ENCODE measurements around the gene ARMC3.
"Not testable (repeated sequence)": the region's sequence is repeated elsewhere in the genome, so short reads cannot be mapped to it uniquely, and the experiment has no call there.

The ARMC3 gene

DNA sequence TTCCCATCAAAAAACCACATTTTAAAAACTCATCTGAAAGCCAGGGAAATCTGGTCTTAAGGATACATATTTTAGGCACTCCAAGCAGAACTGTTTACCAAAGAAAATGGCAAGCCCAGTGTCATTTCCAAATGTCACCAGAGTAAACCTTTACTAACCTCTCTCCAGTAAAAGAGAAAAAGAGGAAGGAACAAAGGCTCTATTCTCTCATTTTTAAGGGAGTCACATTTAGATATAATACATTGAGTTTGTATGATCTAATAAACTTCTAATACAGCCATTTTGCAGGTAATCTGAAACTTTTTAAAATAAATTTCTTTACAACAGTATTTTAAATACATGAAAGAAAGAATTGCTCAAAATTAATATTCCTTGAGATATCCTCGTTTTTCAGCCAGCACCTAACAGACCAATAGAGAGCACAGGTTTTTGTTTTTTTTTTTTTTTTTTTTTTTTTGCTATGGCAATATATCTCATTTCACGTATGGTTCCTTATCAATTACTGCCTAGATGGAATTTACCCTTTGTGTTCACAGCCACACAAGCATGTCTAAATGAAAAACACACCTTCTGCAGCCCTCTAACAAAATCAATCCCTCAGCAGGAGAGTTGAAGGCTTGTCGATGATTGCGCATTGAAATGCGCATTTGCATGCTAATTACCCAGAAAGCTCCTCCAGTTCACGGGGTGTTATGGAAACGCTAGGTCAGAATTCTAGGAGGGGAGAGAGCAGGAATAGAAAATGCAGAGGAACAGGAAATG is 127.8 kb downstream of the ARMC3 start:
- no peak for DNase-seq

DNA sequence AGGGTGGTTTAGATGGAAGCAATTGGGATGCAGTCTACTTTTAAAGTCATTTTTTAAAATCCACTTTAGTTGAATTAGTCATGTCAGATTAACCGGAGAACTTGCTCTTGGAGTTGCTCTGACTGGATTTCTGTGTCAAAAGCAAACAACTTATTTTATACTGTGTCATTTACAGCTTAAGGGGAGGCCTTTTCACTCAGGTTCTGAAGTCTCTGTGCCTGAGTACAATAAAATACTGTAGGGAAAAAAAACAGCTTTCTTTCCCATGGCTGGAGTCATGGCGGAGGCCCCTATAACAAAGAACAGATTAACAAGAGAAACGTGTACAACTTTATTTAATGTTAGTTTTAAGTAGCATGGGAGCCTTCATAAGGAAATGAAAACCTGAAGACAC is 128.3 kb downstream of the ARMC3 start:
- no peak for DNase-seq

DNA sequence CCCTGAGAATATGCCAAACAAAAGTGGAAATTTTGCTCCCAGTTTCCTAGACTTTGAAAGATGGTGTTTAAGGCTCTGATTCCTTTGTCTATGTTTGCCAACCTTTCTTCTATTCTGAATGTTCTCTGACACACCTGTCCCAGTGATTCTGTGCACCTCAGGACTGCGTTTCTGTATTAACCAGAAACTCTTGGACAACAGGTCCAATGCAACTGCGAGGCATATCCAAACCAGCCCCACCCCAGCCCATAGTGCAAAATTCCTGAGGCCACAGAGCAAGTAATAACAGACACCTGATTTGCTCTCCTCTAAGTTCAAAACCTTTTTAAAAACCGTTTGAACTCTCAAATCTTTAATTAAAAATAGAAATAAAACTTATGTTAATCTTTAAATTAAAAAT is 130.5 kb downstream of the ARMC3 start:
- DNase-seq = no peak

DNA sequence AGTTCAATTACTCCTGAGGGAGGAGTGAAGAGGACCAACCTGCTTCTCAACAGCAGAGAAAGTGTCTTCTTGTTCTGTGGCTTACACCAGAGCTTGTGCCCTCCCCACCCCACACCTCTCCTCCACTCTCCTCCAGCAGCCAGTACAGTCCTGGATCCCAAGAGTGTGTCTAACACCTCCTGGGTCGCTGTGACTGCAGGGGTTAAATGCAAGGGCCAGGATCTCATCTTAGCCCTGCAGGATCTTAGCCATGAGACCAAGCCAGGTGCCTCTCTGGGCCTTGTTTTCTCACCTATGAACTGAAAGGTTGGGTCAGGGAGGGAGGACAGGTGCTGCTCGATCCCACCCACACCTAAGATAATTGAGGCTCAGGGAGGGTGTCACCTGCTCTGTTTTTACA is 133.1 kb downstream of the ARMC3 start:
- DNase-seq = no peak

DNA sequence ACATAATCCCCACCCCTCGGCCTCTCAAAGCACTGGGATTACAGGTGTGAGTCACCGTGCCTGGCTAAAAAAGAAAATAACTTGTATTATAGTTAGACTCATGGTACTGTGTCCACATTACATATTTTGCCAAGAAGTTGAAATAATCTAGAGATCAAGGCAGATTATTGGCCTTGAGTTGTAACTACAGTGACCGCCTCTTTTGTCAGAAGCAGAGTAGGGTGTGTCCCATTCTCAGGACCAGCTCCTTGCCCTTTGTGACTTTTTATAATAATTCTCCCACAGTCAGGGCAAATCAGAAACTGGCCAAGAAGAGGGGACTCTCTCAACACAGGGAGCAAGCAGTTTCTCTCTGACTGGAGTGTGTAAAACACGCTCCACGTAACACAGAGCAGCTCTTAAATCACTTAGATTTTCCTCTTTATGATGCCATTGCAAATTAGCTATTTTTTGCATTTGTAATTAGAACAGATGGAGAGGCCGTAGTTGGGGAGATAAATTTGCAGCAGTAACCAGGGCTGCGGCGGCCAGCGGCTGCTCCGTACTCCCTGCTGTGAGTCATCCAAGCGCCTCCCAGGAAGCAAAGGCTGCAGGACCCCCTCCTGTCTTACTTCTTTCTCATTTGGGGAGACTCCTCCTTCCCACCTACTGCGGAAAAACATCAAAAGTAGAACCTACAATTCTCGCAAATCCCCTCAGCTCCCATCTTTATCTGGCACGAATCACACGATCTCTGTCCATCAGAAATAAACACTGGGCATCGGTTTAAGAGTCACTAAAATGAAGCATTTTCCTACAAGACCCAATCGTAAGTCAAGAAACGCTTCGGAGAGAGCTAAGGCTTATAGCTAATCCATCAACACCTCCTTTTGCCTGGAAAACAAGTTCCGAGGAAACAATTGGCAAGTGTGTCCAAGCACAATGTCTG is 135.5 kb downstream of the ARMC3 start:
- DNase-seq = no peak

DNA sequence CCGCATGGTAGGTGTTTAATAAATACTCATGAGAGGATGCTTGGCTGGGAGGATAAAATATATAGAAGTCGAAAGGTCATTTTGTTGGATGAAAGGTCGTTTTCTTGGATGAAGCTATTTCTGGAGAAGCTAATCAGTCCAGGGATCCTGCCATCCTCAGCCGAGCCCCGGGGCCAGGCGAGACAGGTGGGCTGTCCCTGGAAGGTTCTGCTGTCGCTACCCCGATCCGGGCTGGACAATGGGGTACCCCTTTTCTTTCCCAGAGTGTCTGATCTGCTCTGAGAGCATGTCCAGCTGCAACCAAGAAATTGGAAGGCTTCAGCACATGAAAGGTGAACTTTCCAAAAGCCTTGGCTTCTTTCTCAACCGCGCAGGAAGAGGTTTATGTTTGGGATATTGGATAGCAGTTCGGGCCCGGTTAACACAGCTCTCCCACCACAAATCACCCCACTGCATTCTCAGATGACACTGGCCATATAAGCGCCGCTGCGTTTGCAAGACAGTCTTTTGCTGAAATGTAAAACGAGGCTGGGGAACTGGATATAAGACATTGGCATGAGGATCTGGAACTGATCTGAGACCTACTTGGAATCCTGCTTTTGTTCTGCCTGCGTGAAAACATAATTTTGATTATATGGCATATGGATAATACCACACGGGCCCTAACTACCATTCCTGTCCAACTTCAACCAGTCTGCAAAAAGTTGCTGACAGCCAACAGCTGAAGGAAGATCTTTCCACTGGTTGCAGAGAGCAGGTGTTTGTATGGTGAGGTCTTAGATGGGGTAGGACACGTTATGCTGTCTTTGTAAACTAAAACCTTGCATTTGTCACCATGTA is 136.3 kb downstream of the ARMC3 start:
- no peak for DNase-seq

DNA sequence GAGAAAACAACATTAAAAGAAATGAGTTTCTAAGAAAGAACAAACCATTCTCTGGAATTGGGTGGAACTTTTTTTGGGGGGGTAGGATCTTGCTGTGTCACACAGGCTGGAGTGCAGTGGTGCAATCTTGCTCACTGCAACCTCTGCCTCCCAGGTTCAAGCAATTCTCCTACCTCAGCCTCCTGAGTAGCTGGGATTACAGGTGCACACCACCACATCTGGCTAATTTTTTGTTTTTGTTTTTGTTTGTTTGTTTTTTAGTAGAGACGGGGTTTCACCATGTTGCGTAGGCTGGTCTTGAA is 136.9 kb downstream of the ARMC3 start:
- not testable (repeated sequence) for DNase-seq

DNA sequence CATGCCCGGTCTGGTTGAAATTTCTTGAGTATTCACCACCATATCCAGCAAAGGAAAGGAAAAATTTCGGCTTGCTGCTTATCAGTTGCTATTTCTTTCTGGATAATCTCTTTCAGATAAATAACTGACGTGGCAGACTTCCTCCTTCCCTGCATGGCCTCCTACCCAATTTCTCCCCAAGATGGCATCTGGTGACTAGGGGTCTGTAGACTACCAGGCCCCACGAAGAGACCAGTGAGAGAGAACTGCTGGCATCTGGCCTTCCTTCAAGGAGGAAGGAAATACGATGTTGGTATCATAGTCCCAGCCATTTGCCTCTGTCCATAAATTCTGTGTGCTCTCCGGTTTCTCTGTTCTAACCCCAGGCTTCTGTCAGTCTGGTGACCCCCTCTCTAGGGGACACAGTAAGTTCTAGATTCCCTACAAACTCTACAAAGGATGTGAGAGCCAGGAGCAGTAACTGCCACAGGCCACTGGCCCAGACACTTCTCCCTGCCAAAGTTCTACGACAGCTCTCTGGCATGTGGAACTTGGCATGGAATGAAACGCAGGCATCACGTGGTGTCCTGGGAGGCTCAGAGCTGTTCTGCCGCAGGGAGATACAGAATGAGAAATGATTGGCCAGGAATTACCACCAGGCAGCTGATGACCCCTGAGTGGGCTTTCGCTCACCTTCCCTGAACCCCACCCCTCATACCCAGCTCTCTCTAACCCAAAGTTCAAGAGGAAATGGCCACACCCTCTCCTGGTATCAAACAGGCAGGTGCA is 137.5 kb downstream of the ARMC3 start:
- peak; percentile 27 for DNase-seq

DNA sequence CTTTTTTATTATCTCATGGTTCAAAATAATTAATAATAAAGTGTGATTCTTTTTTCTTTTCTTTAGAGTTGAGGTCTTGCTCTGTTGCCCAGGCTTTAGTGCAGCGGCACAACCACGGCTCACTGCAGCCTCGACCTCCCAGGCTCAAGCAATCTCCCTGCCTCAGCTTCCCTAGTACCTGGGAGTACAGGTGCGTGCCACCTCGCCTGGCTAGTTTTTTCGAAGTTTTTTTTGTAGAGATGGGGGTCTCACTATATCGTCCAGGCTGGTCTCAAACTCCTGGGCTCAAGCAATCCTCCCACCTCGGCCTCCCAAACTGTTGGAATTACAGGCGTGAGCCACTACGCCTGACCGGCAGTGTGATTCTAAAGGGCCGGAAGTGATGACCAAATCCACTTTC is 139.5 kb downstream of the ARMC3 start:
- DNase-seq = no peak

DNA sequence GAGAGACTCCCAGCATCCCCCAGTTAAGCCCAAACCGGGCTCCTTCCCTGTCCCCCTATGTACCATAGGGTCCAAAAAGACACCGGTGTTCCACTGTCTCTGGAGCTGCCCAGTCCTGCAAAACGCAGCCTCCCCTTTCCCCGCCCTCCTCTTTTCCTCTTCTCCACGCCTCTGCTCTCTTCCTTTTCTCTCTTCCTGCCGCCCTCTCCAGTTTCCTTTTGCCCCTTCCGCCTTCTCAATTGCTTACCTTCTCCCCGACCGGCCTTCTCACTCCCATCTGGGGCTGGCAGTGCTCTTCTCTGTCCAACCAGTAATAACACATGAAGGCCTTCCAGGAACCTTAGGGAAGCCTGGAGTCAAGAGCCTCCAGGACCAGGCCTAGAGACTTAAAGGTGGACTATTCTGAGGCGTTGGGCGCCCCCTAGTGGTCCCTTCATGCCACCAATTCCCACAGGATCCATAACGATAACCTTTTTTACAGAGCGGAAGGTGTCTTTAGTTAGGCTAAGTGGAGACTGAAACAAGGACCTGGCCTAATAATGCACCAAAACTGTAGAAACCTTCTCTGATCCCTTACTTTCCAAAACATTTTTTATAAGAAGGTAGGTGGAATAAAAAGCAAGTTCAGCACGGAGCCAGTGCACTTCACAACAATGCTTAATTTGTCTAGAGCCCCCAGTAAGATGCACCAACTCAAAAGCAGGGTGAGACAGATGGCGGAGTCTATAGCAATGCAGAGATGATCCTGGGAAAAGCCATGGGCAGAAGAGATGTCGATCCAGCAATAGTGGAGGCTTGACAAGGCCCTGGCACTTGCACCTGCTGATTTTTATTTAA is 140.3 kb downstream of the ARMC3 start:
- DNase-seq = peak; percentile 4

DNA sequence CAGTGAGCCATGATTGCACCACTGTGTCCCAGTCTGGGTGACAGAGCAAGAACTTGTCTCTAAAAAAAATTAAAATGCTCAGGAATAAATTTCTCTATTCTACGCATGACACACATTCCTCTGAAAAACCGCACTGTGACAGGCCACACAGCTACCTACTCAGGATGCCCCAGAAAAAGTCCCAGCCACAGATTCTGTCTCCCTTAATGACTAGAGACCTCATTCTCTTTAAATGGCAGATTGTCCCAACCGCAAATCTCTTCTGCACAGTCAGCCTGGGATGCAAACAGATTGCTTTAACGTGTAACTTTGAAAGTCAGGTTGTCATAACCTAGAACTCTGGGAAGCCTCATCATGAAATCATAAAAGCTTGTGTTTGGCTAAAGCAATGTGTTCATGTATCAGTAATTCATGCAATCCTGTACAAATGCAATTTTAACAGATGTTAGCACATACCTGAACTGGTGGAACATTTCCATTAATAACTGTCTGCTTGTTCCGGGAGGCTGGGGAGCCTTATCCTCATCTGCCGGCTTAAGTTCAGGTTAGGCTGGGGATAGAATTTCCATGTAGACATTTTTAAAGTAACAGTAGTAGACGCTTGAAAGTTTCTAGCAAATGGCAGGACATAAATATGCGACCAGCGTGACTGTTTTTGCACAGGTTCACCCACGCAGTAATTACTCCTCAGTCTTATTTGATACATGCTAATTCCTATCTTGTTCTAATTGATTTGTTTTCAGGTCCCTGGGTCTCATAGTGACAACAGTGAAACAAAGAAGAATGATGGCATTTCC is 141.4 kb downstream of the ARMC3 start:
- DNase-seq = no peak

DNA sequence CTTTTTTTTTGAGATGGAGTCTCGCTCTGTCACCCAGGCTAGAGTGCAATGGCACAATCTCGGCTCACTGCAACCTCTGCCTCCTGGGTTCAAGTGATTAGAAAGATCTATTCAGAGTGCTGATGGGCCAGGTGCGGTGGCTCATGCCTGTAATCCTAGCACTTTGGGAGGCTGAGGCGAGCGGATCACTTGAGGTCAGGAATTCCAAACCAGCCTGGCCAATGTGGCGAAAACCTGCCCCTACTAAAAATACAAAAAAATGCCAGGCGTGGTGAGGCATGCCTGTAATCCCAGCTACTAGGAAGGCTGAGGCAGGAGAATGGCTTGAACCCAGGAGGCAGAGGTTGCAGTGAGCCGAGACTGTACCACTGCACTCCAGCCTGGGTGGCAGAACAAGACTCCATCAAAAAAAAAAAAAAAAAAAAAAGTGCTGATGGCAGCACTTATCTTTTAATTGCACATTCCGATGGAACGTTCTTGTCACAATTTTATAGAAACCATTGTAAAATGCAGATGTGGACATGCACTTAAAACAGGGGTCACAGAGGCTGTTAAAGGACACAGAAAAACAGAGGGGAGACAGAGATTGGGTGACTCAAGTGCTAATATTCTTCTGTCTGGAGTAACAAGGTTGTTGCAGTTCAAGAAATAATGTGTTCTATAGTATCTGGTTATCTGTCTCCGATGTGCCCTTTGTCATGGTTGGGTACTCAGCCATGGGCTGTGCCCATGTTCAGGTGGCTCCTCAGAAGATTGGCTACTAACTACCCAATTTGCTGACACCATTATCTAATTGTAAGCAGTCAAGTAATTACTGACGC is 142.4 kb downstream of the ARMC3 start:
- not testable (repeated sequence) for DNase-seq

DNA sequence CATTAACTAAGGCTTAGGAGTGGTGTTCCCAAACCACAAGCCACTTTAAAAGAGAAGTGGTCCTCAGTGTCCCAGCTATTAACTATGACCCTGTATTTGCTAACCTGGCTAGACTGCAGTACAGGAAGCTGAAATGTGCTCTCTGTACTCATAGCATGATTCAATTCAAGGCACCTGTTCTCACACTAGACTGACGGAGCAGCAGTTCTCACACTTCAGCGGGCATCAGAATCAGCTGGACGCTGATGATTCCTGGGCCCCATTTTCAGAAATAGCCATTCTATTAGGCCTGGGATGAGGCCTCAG is 143.0 kb downstream of the ARMC3 start:
- peak; percentile 76 for DNase-seq

DNA sequence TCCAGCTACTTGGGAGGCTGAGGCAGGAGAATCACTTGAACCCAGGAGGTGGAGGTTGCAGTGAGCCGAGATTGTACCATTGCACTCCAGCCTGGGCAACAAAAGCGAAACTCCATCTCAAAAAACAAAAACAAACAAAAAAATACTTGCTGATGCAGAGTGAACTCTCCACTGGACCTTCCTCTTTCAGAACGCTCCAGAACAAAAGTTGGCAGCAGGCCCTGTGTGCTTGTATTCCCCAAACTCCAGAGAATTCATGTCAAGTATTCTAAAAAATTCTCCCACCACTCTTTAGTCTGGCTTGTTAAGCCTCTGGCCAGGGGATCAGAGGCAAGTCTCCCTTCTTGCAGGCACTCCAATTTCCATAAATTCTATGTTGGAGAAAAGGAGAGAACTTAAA is 144.7 kb downstream of the ARMC3 start:
- not testable (repeated sequence) for DNase-seq

DNA sequence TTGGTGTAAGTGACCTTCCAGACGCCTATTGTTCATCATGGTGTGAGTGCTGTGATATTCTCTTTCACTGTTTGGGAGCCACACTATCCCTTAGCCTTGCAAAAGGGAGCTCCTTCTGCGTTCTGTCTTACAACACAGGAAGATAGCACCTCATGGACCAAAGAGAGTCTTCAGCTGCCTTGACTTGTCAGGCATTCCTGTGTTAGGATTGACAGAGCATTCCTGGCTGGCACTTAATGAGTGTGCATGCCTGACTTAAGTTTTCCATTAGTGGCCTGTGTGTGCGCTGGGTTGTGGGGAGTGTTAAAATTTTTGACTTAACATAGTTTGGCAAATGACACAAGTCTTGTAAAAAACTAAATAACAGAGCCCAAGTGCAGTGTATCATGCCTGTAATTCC is 145.7 kb downstream of the ARMC3 start:
- no peak for DNase-seq

DNA sequence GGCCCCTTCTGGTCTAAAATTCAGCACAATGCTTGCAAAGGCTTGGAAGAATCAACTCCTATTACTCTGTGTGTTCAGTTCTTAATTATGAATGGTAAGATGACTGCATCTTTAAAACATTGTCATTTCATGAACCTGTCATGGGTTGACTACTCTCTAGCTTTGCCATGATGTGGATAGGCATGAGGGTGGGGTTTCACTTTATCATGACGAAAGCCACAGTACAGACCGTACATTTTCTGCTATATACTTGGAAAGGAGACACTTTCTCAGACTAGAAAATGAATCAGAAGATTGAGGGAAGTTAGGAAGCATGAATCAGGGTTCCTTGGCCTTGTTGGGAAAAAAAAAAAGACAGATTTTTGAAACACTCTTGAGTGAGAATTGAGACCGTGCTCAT is 147.8 kb downstream of the ARMC3 start:
- DNase-seq = no peak

DNA sequence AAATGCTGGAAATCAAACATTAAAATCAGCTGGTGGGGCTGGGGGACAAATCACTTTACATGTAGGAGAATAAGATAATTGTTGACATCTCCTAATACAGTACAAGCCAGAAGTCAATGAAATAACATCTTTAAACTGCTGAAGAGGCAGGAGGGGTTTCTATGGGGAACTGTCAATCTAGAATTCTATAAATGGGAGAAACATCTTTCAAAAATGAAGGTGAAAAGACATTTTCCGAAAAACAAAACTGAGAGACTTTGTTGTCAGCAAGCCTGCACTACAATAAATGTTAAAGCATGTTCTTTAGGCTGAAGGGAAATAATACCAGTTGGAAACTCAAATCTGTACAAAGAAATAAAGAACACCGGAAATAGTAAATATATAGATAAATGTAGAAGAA is 150.3 kb downstream of the ARMC3 start:
- no peak for DNase-seq

DNA sequence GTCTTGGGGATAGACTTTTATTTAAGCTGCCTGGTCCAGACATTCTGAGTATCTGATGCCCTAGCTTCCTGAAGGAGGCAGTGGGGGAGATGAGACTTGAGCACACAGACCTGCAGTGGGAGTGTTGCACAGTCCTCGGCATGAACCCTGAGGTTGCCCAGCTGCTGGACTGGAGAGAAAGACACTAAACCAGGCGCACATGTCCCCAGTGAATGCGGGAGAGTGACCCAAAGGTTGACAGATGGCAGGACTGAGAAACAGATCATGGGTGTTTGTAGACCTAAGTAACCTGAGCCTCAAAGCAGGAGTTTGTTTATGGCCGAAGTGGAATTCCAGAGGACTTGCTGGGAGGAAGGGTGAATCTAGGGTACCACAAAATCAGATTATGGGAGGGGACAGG is 151.8 kb downstream of the ARMC3 start:
- DNase-seq = no peak

DNA sequence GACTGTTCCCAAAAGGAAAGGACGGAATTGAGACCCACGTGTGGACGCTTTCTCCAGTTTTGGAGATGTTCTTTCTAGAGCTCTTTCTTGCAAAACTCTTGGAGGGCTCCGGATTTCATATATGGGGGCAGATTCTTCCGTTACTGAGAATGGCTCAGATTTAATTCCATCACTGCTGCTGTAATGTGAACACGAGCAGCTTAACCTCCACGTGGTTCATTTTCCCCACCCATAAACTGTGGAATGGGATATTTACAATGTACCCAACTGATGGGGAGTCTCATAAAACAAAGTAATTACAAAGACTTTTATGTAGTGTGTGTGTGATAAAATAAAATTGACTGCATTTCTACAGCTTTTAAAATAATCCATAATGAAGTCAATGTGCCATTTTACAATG is 152.4 kb downstream of the ARMC3 start:
- DNase-seq = no peak

DNA sequence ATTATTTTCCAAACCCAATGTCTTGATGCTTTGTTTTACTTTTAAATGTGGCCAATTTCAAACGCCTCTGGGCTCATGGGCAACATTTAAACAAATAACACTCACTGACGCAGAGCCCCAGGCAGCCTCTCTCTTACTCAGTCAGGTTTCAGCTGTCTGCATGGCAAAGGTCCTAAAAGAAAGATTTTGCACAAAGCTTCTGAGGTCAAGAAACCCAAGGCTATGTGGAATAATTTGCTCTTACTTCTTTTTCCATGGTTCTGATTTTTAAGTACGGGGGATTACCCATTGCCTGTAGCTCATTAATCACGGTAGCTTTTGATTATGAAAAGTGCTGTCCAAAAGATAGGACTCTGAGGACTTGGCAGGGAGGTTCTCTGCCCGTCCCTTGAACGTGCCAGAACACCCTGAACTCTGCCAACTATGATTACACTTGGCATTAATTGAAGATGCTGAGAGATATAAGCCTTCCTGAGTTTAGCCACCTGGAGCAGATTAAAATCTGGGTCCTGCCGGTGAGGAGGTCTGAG is 153.4 kb downstream of the ARMC3 start:
- peak; percentile 6 for DNase-seq
